ENCODE data around the gene FRAT2. TPM values are rescaled to one million over a fixed set of nuclear protein-coding genes. Genes with fewer than 3 reads are reported as not detected.

FRAT2 gene
- total and polyA plus RNA-seq, 2 of the 13 experiments (the other 11 are each of a cell fraction or from before 2014, with no cell fraction given) = 7.2 to 14.1 TPM

GRCh38 chr10:97319671-97320479 is 14.7 kb downstream of the FRAT2 start:
- 2% methylated on average over 19 of the region's 83 CpGs for WGBS (ENCODE audit: low lambda C conversion rate)
- BruUV-seq (replicated peaks) = no TSS peak
- H3K4me1 ChIP-seq (ENCODE audit: insufficient read depth, low read length) = peaks cover 48% of the 10 kb centered on the region
- H3K79me2 ChIP-seq (ENCODE audit: insufficient read depth, low read length) = no peaks in the 10 kb centered on the region
- intact Hi-C loops (cut with micrococcal nuclease; ENCODE audit: unreplicated experiment) = no loop called here
- peak overlapping the region; percentile 97 for H3K27ac ChIP-seq (ENCODE audit: extremely low read length, insufficient read depth, low read length)
- H2AFZ ChIP-seq (ENCODE audit: low read length) = no peak overlapping the region
- no peaks in the 10 kb centered on the region for H3K36me3 ChIP-seq (replicated peaks in 1 of 2; ENCODE audit: control insufficient read depth in 1 of 2, insufficient read depth in 2 of 2, low read length in 2 of 2)
- CTCF ChIA-PET (ENCODE audit: low intra/inter-chr PET ratio, low total read pairs) = interaction anchor here (1.4 to 1.9 kb wide), 2 partner anchors 13 to 41 kb away, joined by 6 read pairs; no protein-coding TSS in a partner anchor
- in situ Hi-C loops (cut with HindIII; ENCODE audit: extremely low pct_ligation_motif_present, low pct_unique_long_range_greater_than_20kb) = no loop called here
- peak overlapping the region; percentile 96 for H3K4me2 ChIP-seq (ENCODE audit: low read depth, low read length)
- POLR2A ChIA-PET = interaction anchor here (1.1 to 3.5 kb wide), 4 partner anchors 11 to 41 kb away, joined by 3 to 98 read pairs (median 12); partner anchors contain the start of gene ARHGAP19
- no peaks in the 10 kb centered on the region for H3K9me3 ChIP-seq (ENCODE audit: low read length)
- H4K20me1 ChIP-seq (ENCODE audit: insufficient read depth, low read length) = no peaks in the 10 kb centered on the region
- H3K9ac ChIP-seq (ENCODE audit: insufficient read depth, low read depth, low read length) = peak overlapping the region; percentile 99
- peak overlapping the region; percentile 75 to 84 (median 82) for H3K4me3 ChIP-seq (replicated peaks in 1 of 3; ENCODE audit: insufficient read depth in 1 of 3, low read depth in 2 of 3, low read length in 3 of 3)
- peak; percentile 54 for DNase-seq (ENCODE audit: low spot score)
- ATAC-seq = peak; percentile 79
- no peak for FAIRE-seq
- H3K27me3 ChIP-seq (ENCODE audit: control insufficient read depth in 1 of 2, insufficient read depth in 2 of 2, low read length in 2 of 2) = peaks cover 0 to 2% of the 10 kb centered on the region in 2 experiments; a peak in 2 of 5 replicates
- TF ChIP-seq ZBTB4 (CRISPR knock-in tag; IDR thresholded peaks at IDR 0.05; ENCODE audit: borderline replicate concordance) (peak; percentile 42; the same call in 1 of the 2 replicates), THAP8 (CRISPR knock-in tag; IDR thresholded peaks at IDR 0.05; ENCODE audit: borderline replicate concordance) (no peak), ZNF101 (CRISPR knock-in tag; IDR thresholded peaks at IDR 0.05; ENCODE audit: borderline replicate concordance, low read depth) (no peak), ZFP36L1 (CRISPR knock-in tag; IDR thresholded peaks at IDR 0.05) (no peak), HINFP (CRISPR knock-in tag; IDR thresholded peaks at IDR 0.05; ENCODE audit: low read depth) (no peak), ZNF292 (CRISPR knock-in tag; IDR thresholded peaks at IDR 0.05; ENCODE audit: borderline replicate concordance, low read depth) (no peak), ZNF382 (CRISPR knock-in tag; IDR thresholded peaks at IDR 0.05; ENCODE audit: borderline replicate concordance) (no peak), ZC3H13 (CRISPR knock-in tag; IDR thresholded peaks at IDR 0.05) (peak; percentile 64; the same call in 1 of the 2 replicates), RFX3 (CRISPR knock-in tag; IDR thresholded peaks at IDR 0.05) (no peak), PRPF4 (IDR thresholded peaks at IDR 0.05; ENCODE audit: low read depth, low read length, poor library complexity, severe bottlenecking) (no peak), ZNF800 (CRISPR knock-in tag; IDR thresholded peaks at IDR 0.05) (peak; percentile 91), ZNF350 (CRISPR knock-in tag; IDR thresholded peaks at IDR 0.05; ENCODE audit: borderline replicate concordance, low read depth) (0 out of 2 replicates have a peak, but pooled peaks have one; percentile 39), NR2F1 (CRISPR knock-in tag; IDR thresholded peaks at IDR 0.05) (peak in 1 of 2 experiments; percentile 15; a peak in 1 of 4 replicates), ARID2 (CRISPR knock-in tag; IDR thresholded peaks at IDR 0.05; ENCODE audit: borderline replicate concordance) (peak; percentile 45; the same call in 1 of the 2 replicates)
